ENCODE data around the gene TAC1. TPM values are rescaled to one million over a fixed set of nuclear protein-coding genes. Genes with fewer than 3 reads are reported as not detected.

TAC1 gene
- total RNA-seq, 1 donor from 2014 or later: 1.5 TPM

Other genes starting within 250 kb of the TAC1 start
- 15.3 TPM for gene ASNS, start 140.3 kb downstream of the TAC1 start, total RNA-seq